Endothelial cell of umbilical vein (primary cell): Measurements from ENCODE around the gene OTOS. TPM values are rescaled to one million over a fixed set of nuclear protein-coding genes. Genes with fewer than 3 reads are reported as not detected.

Experiments used
- BruUV-seq: library from RNA; stranded (reverse); fragments of 400-500 nt; replicated peaks from 2 replicates; lab custom pipeline; 2021; lab: Mats Ljungman, UMichigan
- CTCF ChIA-PET: fragments of 300-600, 350-600 bp; sonication (Branson Sonifier 250); formaldehyde crosslinking; loops from one replicate; lab custom pipeline; 2021; ENCODE audit warnings: antibody characterized with exemption, inconsistent platforms; lab: Charles Lee
- POLR2A ChIA-PET: fragments of 300-600, 350-600 bp; sonication (Branson Sonifier 250); formaldehyde crosslinking; loops from one replicate; lab custom pipeline; 2021; ENCODE audit warnings: antibody characterized with exemption, inconsistent platforms; lab: Charles Lee
- DNase-seq: peaks from one replicate; pipeline ENCODE4 v3.0.0-alpha.2; 2011; ENCODE audit warnings: low read depth, low spot score
- FAIRE-seq: peaks from 2 replicates; lab custom pipeline; 2011; peaks lifted over from hg19 to GRCh38; lab: Jason Lieb, UNC
- H2AFZ ChIP-seq: 2 replicates; pipeline ENCODE4 v1.6.0; 2012; ENCODE audit warnings: low read depth, low read length, control low read depth, inconsistent platforms
- H3K27ac ChIP-seq: 2 replicates; pipeline ENCODE4 v1.5.1; 2011; ENCODE audit warnings: low read depth, mild to moderate bottlenecking, control low read depth, low read length, moderate library complexity; ENCODE audit not compliant: insufficient read depth
- H3K27me3 ChIP-seq, 2 experiments: 2 replicates each; pipeline versions ENCODE4 v1.6.0 to v1.6.1; 2011; ENCODE audit warnings: low read length in 2 of 2, mixed read lengths in 1 of 2; ENCODE audit not compliant: control insufficient read depth in 2 of 2, insufficient read depth in 2 of 2
- H3K36me3 ChIP-seq, 2 experiments: 2 replicates in 1 of 2; 3 replicates in 1 of 2; pipeline ENCODE4 v1.5.1; 2011; ENCODE audit warnings: low read length in 2 of 2, mild to moderate bottlenecking in 1 of 2, moderate library complexity in 1 of 2; ENCODE audit not compliant: control insufficient read depth in 2 of 2, insufficient read depth in 2 of 2; ENCODE audit errors: extremely low read depth in 1 of 2
- H3K4me1 ChIP-seq: 3 replicates; pipeline ENCODE4 v1.5.1; 2011; ENCODE audit warnings: mild to moderate bottlenecking, low read length; ENCODE audit not compliant: control insufficient read depth, insufficient read depth; ENCODE audit errors: extremely low read depth
- H3K4me2 ChIP-seq: 2 replicates; pipeline ENCODE4 v1.6.1; 2011; ENCODE audit warnings: low read length, control low read depth, mixed read lengths; ENCODE audit not compliant: insufficient read depth
- H3K4me3 ChIP-seq, 3 experiments: fragments of 200-600 bp in 1 of 3; sonication (generic), shearing (Covaris generic) in 1 of 3; replicated peaks in 1 of 3; 2 replicates each; pipeline ENCODE4 v1.5.1; 2011 to 2016; ENCODE audit warnings: control low read depth in 3 of 3, low read length in 3 of 3, mild to moderate bottlenecking in 2 of 3, inconsistent platforms in 1 of 3, low read depth in 1 of 3, moderate library complexity in 1 of 3; ENCODE audit not compliant: insufficient read depth in 1 of 3
- H3K79me2 ChIP-seq: 2 replicates; pipeline ENCODE4 v1.6.0; 2012; ENCODE audit warnings: low read length, inconsistent platforms; ENCODE audit not compliant: control insufficient read depth, insufficient read depth
- H3K9ac ChIP-seq: replicated peaks from 2 replicates; pipeline ENCODE3; 2011; ENCODE audit warnings: low read length, control low read depth; ENCODE audit not compliant: insufficient read depth; ENCODE audit errors: extremely low read depth
- H3K9me1 ChIP-seq: replicated peaks from 3 replicates; pipeline ENCODE4 v1.6.0; 2011; ENCODE audit warnings: mild to moderate bottlenecking, low read length; ENCODE audit not compliant: control insufficient read depth, insufficient read depth; ENCODE audit errors: extremely low read depth
- H3K9me3 ChIP-seq: replicated peaks from 2 replicates; pipeline ENCODE4 v1.5.1; 2012; ENCODE audit warnings: low read length, inconsistent platforms; ENCODE audit not compliant: control insufficient read depth, insufficient read depth
- H4K20me1 ChIP-seq: replicated peaks from 2 replicates; pipeline ENCODE3; 2011; ENCODE audit warnings: mild to moderate bottlenecking, low read length; ENCODE audit not compliant: control insufficient read depth, insufficient read depth; ENCODE audit errors: extremely low read depth
- EZH2 ChIP-seq: IDR thresholded peaks from 2 replicates; pipeline ENCODE4 v1.6.1; 2012; ENCODE audit warnings: borderline replicate concordance, low read depth, mild to moderate bottlenecking, moderate library complexity, low read length, inconsistent platforms; ENCODE audit not compliant: severe bottlenecking
- FOS ChIP-seq: IDR thresholded peaks from 2 replicates; pipeline ENCODE4 v1.6.1; 2011; ENCODE audit warnings: mild to moderate bottlenecking, low read length, moderate library complexity, borderline replicate concordance; ENCODE audit not compliant: insufficient read depth
- GATA2 ChIP-seq: IDR thresholded peaks from 2 replicates; pipeline ENCODE4 v1.7.0; 2011; ENCODE audit warnings: low read depth, mild to moderate bottlenecking, moderate library complexity, mixed read lengths, low read length; ENCODE audit not compliant: insufficient read length, insufficient read depth
- JUN ChIP-seq: IDR thresholded peaks from 2 replicates; pipeline ENCODE4 v1.6.1; 2011; ENCODE audit warnings: borderline replicate concordance, low read depth; ENCODE audit not compliant: insufficient read length, insufficient read depth
- MYC ChIP-seq: IDR thresholded peaks from one replicate; pipeline ENCODE4 v1.6.1; 2011; ENCODE audit warnings: mild to moderate bottlenecking, low read depth, low read length
- POLR2A ChIP-seq: IDR thresholded peaks from 2 replicates; pipeline ENCODE4 v1.6.1; 2012; ENCODE audit warnings: low read depth, mild to moderate bottlenecking, control low read depth, low read length
- POLR2AphosphoS5 ChIP-seq: IDR thresholded peaks from 2 replicates; pipeline ENCODE4 v1.6.1; 2012; ENCODE audit warnings: low read depth, mild to moderate bottlenecking, control low read depth, low read length, moderate library complexity; ENCODE audit not compliant: insufficient read depth
- dilution Hi-C: fragments of 300-500 bp; cut with MboI; formaldehyde crosslinking; loops from one replicate; pipeline ENCODE4 v1.15.0; 2019; ENCODE audit warnings: low sequenced_read_pairs; ENCODE audit not compliant: extremely low pct_ligation_motif_present
- intact Hi-C: fragments of 100-400 bp; cut with micrococcal nuclease; formaldehyde crosslinking; loops from one replicate; pipeline ENCODE4 v1.10.0; 2022
- polyA plus RNA-seq, 4 experiments: library from polyadenylated mRNA; depleted of rRNA in 3 of 4; stranded (reverse) in 3 of 4; unstranded in 1 of 4; fragments of >200 nt; gene quantifications; 2 replicates each; pipeline versions ENCODE4 v1.2.1 to v1.2.3, GENCODE V29; 2011 to 2012; ENCODE audit warnings: missing spikeins in 1 of 4
- total RNA-seq: library from RNA; stranded (reverse); gene quantifications from 2 replicates; pipeline ENCODE4 v1.2.3, GENCODE V29; 2021
- TF ChIP-seq, protein P1 (sequence below), 2 donors: IDR thresholded peaks; 1 replicate in 1 of 2; 2 replicates in 1 of 2; pipeline ENCODE4 v1.5.1; 2011; ENCODE audit warnings: low read length in 2 of 2, mild to moderate bottlenecking in 2 of 2, moderate library complexity in 2 of 2, control low read depth in 1 of 2, inconsistent platforms in 1 of 2, low read depth in 1 of 2; ENCODE audit not compliant: insufficient read depth in 1 of 2; ENCODE audit errors: extremely low read depth in 1 of 2
- TF ChIP-seq, protein P2 (sequence below): IDR thresholded peaks from 2 replicates; pipeline ENCODE4 v1.6.1; 2011; ENCODE audit not compliant: insufficient read depth, insufficient read length

Gene OTOS
- total and polyA plus RNA-seq, 2 donors (not counting 3 experiments of a cell fraction or from before 2014, with no cell fraction given) = not detected

DNA sequence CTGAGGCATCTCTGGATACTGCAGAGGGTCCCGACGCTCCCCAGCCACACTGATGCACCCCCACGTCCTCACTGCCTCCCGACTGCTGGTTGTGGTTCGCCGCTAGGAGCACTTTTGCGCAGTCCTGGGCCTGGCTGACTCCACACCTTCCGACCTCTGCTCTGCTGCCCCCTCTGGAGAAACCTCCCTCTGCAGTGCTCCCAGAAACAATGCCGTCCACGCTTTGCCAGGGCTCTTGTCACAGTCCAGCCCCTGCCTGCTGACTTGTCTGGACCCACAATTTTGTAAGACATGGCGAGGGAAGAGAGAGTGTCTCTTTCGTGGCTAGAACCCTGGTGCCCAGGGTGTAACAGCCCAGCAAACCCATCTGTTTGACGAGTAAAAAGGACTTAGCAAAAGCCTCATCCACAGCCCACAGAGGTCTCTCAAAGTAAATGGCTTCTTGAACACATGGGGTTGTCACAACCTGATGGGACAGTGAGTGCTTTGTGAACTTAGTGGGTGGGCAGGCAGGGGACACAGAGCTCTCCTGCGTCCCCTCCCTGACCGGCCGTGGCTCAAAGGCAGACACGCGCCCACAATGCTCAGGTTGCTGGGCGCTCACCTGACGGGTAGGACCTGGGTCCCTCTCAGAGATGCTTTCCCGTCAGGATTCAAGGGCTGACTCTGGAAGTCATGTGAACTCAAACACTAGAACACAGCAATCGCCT is 8.4 kb downstream of the OTOS start:
- CTCF ChIA-PET = no interaction called here
- POLR2A ChIA-PET = no interaction called here
- H3K36me3 ChIP-seq = peaks cover 10 to 41% of the 10 kb centered on the region in 2 experiments

More for the DNA sequence above, 8.4 kb downstream of the OTOS start:
- Histone ChIP-seq H3K9ac (no peak overlapping the region), H3K27me3 (no peaks in the 10 kb centered on the region), H4K20me1 (no peaks in the 10 kb centered on the region), H3K4me1 (peaks cover 9% of the 10 kb centered on the region), H2AFZ (no peak overlapping the region), H3K79me2 (peaks cover 23% of the 10 kb centered on the region), H3K9me3 (no peaks in the 10 kb centered on the region), H3K4me2 (no peak overlapping the region), H3K9me1 (no peaks in the 10 kb centered on the region), H3K4me3 (no peak overlapping the region), H3K27ac (no peak overlapping the region)
- dilution Hi-C loops = no loop called here
- BruUV-seq = no TSS peak
- intact Hi-C loops = no loop called here
- FAIRE-seq = no peak
- DNase-seq = no peak
- no peak for TF ChIP-seq POLR2AphosphoS5
- TF ChIP-seq, protein P1, sequence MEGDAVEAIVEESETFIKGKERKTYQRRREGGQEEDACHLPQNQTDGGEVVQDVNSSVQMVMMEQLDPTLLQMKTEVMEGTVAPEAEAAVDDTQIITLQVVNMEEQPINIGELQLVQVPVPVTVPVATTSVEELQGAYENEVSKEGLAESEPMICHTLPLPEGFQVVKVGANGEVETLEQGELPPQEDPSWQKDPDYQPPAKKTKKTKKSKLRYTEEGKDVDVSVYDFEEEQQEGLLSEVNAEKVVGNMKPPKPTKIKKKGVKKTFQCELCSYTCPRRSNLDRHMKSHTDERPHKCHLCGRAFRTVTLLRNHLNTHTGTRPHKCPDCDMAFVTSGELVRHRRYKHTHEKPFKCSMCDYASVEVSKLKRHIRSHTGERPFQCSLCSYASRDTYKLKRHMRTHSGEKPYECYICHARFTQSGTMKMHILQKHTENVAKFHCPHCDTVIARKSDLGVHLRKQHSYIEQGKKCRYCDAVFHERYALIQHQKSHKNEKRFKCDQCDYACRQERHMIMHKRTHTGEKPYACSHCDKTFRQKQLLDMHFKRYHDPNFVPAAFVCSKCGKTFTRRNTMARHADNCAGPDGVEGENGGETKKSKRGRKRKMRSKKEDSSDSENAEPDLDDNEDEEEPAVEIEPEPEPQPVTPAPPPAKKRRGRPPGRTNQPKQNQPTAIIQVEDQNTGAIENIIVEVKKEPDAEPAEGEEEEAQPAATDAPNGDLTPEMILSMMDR (IDR thresholded peaks at IDR 0.05; ENCODE audit: extremely low read depth in 1 of 2, insufficient read depth in 1 of 2, low read depth in 1 of 2, low read length in 2 of 2) = no peak
- no peak for TF ChIP-seq FOS
- TF ChIP-seq, protein P2, sequence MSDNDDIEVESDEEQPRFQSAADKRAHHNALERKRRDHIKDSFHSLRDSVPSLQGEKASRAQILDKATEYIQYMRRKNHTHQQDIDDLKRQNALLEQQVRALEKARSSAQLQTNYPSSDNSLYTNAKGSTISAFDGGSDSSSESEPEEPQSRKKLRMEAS = no peak
- no peak for TF ChIP-seq JUN
- no peak for TF ChIP-seq GATA2
- TF ChIP-seq POLR2A = no peak
- TF ChIP-seq MYC = no peak
- TF ChIP-seq EZH2 = no peak
